Suprapubic skin (tissue), 3 donors: Measurements from ENCODE around the gene EDDM3A.

Source experiments
- CTCF ChIP-seq, 2 donors: fragments of 200-600 bp in 1 of 2; fragments of 450-650 bp in 1 of 2; sonication (generic) in 1 of 2; IDR thresholded peaks; one replicate each; pipeline ENCODE4 v1.5.1; 2016 to 2019; ENCODE audit warnings: antibody characterized with exemption in 2 of 2, mild to moderate bottlenecking in 1 of 2, moderate library complexity in 1 of 2
- EP300 ChIP-seq: sonication (generic); formaldehyde crosslinking; IDR thresholded peaks from one replicate; pipeline ENCODE4 v1.6.1; 2017; ENCODE audit warnings: antibody characterized with exemption

- no peak for TF ChIP-seq CTCF (IDR thresholded peaks at IDR 0.05)
- TF ChIP-seq EP300: no peak
These were observed 34.4 kb upstream of the EDDM3A start for GRCh38 chr14:20711261-20711660.
